GM12892 (cell line): ENCODE measurements around the gene PDE3B.
A peak's percentile ranks its signal among the peaks of the same experiment; 100 is the strongest.

Source experiments
- DNase-seq: peaks from one replicate; pipeline ENCODE4 v3.0.0; 2011; ENCODE audit not compliant: insufficient read length
- FAIRE-seq: peaks from 2 replicates; lab custom pipeline; 2011; peaks lifted over from hg19 to GRCh38; lab: Jason Lieb, UNC
- POLR2A ChIP-seq: IDR thresholded peaks from 2 replicates; pipeline ENCODE4 v1.6.1; 2011; ENCODE audit warnings: low read depth, low read length, control low read depth
- POLR2AphosphoS5 ChIP-seq: IDR thresholded peaks from 2 replicates; pipeline ENCODE4 v1.6.1; 2011; ENCODE audit warnings: low read depth, low read length, control low read depth
- TAF1 ChIP-seq: IDR thresholded peaks from 2 replicates; pipeline ENCODE4 v1.6.1; 2011; ENCODE audit warnings: low read depth, mild to moderate bottlenecking, control low read depth, low read length, borderline replicate concordance

PDE3B gene

GRCh38 chr11:14905104-14906033 is 261.8 kb downstream of the PDE3B start:
- peak; percentile 94 for FAIRE-seq
- peak; percentile 38 for DNase-seq
- TF ChIP-seq TAF1 (no peak), POLR2AphosphoS5 (no peak), POLR2A (no peak)

DNA sequence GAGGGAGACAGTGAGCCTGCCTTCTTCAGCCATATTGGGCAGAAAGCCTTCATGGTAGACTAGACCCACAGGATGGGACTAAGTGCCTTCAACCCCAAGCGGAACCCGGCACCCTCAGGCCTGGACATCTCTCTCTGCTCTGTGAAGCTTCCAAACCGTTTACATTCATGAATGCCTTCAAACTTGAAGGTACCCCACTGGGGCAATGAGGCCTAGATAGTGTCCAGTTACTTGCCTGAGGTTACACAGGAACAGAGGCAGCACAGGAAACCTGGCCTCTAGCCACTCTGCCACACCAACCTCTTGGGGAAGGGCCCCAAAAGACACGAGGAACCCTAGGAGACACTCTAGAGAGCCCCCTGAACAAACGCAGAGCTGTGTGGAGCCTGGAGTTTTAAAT is 263.0 kb downstream of the PDE3B start:
- TF ChIP-seq TAF1 (no peak), POLR2A (no peak), POLR2AphosphoS5 (no peak)
- DNase-seq (no peak), FAIRE-seq (no peak)

GRCh38 chr11:14906993-14907392 is 263.4 kb downstream of the PDE3B start:
- DNase-seq (no peak), FAIRE-seq (no peak)
- no peak for TF ChIP-seq POLR2A
- no peak for TF ChIP-seq POLR2AphosphoS5
- TF ChIP-seq TAF1: no peak

DNA sequence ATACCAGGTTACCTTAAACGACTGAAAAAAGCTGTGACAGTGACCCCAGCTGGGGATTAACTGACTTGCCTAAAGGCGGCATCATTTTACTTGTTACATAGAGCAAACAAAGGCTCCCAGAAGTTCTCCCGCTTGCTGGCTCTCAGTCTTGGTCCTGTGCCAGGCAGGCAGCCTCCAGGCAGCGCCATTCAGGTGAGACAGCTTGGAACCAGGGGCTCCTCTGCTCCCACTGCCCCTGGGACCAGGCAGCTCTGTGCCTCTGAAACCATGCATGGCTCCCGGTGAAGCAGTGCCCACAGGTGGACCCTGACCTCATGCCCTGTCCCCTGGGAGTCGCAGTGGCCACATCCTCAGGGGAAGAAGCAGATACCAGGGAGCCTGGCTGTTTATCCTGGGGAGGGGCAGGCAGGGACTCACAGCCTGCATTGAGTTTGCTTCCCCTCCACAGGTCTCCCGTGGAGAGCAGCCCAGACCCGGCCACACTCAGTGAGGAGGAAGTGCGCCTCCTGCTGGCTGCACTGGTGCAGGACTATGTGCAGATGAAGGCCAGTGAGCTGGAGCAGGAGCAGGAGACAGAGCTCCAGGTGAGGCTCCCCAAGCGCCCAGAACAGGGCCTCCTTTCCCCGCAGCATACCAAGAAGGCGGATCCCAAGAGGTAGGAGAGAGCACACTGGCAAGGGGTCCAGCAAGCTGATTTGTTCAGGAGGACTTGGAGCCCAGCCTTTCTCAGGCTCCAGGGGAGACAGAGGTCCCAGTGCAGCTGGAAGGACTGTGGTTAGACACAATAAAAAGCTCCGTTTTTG is 264.0 kb downstream of the PDE3B start:
- no peak for DNase-seq
- FAIRE-seq: peak; percentile 94
- TF ChIP-seq POLR2A (no peak), POLR2AphosphoS5 (no peak), TAF1 (no peak)

GRCh38 chr11:14908214-14908880 is 264.7 kb downstream of the PDE3B start:
- DNase-seq: no peak
- peak; percentile 87 for FAIRE-seq
- TF ChIP-seq TAF1 (no peak), POLR2A (no peak), POLR2AphosphoS5 (no peak)

DNA sequence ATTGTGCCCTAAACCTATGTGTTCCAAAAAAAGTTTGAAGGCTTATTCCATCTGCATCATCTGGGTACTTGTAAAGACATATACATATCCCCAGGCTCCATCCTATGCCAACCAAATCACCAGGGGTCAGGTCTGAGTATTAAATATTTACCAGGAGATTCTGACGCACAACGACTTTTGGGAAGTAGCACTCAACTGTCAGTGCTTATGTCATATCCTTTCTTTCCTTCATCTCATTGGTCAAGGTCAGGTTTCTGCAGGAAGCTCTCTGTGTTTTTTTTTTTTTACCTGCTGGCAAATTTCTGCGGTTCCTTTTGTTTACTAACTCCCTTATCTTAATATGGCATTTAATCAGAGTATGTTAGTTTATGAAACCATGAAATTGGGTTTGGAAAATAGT is 270.9 kb downstream of the PDE3B start:
- TF ChIP-seq POLR2AphosphoS5: no peak
- FAIRE-seq (no peak), DNase-seq (no peak)

DNA sequence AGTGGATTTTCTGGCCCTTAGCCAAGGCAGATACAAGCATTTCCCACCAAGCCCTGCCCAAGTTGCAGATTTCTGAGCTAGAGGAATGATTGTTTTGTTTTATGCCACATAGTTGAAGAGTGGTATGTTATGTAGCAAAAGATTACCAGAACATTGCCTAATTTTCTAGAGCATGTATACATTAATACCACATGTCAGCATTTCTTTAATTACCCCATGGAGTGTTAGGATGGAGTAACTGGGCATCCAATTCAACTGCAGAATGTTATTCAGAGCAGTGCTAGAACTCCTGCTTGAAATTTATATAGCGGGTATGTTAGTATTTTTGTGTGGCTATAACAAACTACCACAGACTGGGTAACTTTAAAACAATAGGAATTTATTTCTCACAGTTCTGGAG is 272.8 kb downstream of the PDE3B start:
- no peak for TF ChIP-seq POLR2AphosphoS5
- TF ChIP-seq POLR2A: no peak
- no peak for TF ChIP-seq TAF1
- FAIRE-seq (no peak), DNase-seq (no peak)
